Measurements from ENCODE around the gene APOBEC3B.

APOBEC3B gene

GRCh38 chr22:38981992-38982927 lies at the start of gene APOBEC3B:
APOBEC3B (plus strand) TSS chr22:38982347; CDS start chr22:38982454, 107 bp downstream.
- peak within 1 kb of the TSS; percentile 30 for H3K4me3 ChIP-seq (replicated peaks; ENCODE audit: low read depth, low read length)
- peak; percentile 89 for DNase-seq (ENCODE audit: low read depth)
- no peak for TF ChIP-seq CTCF (IDR thresholded peaks at IDR 0.05; ENCODE audit: low read length, missing control alignments)

GRCh38 chr22:38935023-38935422 lies 47.1 kb upstream of the APOBEC3B start:
- TF ChIP-seq CTCF (IDR thresholded peaks at IDR 0.05; ENCODE audit: low read length, missing control alignments) = no peak
- no peak overlapping the region for H3K4me3 ChIP-seq (replicated peaks; ENCODE audit: low read depth, low read length)
- DNase-seq (ENCODE audit: low read depth) = no peak

- H3K4me3 ChIP-seq (replicated peaks; ENCODE audit: low read depth, low read length) = no peak overlapping the region
- DNase-seq (ENCODE audit: low read depth) = no peak
- no peak for TF ChIP-seq CTCF (IDR thresholded peaks at IDR 0.05; ENCODE audit: low read length, missing control alignments)
Measured at GRCh38 chr22:38935616-38936015, 46.5 kb upstream of the APOBEC3B start.

GRCh38 chr22:38936562-38936961 lies 45.6 kb upstream of the APOBEC3B start:
- TF ChIP-seq CTCF (IDR thresholded peaks at IDR 0.05; ENCODE audit: low read length, missing control alignments) = no peak
- DNase-seq (ENCODE audit: low read depth) = no peak

GRCh38 chr22:38937036-38937435 lies 45.1 kb upstream of the APOBEC3B start:
- no peak for TF ChIP-seq CTCF (IDR thresholded peaks at IDR 0.05; ENCODE audit: low read length, missing control alignments)
- DNase-seq (ENCODE audit: low read depth) = no peak
- no peak overlapping the region for H3K4me3 ChIP-seq (replicated peaks; ENCODE audit: low read depth, low read length)

More at GRCh38 chr22:38936562-38936961, 45.6 kb upstream of the APOBEC3B start:
- H3K4me3 ChIP-seq (replicated peaks; ENCODE audit: low read depth, low read length) = no peak overlapping the region

- TF ChIP-seq CTCF (IDR thresholded peaks at IDR 0.05; ENCODE audit: low read length, missing control alignments) = no peak
- no peak overlapping the region for H3K4me3 ChIP-seq (replicated peaks; ENCODE audit: low read depth, low read length)
- no peak for DNase-seq (ENCODE audit: low read depth)
Measured at GRCh38 chr22:38937541-38937940, 44.6 kb upstream of the APOBEC3B start.

All from fibroblast of pulmonary artery (primary cell).